GM20000 (cell line): ENCODE results near the gene CAMSAP3.

ENCODE experiments used
- DNase-seq: peaks from one replicate; pipeline ENCODE4 v3.0.0; 2012; ENCODE audit warnings: low spot score
- CTCF ChIP-seq: IDR thresholded peaks from 2 replicates; pipeline ENCODE4 v1.5.1; 2012; ENCODE audit warnings: mild to moderate bottlenecking, control low read depth; ENCODE audit errors: extremely low read depth, missing control alignments

The CAMSAP3 gene

GRCh38 chr19:7641290-7642276 is 45.9 kb downstream of the CAMSAP3 start:
- DNase-seq, result no peak
- TF ChIP-seq CTCF, result no peak

GRCh38 chr19:7642295-7643030 is 46.8 kb downstream of the CAMSAP3 start:
- DNase-seq, result no peak
- TF ChIP-seq CTCF, result no peak

- no peak for DNase-seq
- no peak for TF ChIP-seq CTCF
Measured at GRCh38 chr19:7643031-7643415, 47.4 kb downstream of the CAMSAP3 start.

- peak; percentile 57 for DNase-seq
Measured at GRCh38 chr19:7643629-7644549, 48.2 kb downstream of the CAMSAP3 start.

- no peak for TF ChIP-seq CTCF
- DNase-seq, result no peak
Measured at GRCh38 chr19:7644550-7644877, 48.9 kb downstream of the CAMSAP3 start.

GRCh38 chr19:7645163-7645562 is 49.5 kb downstream of the CAMSAP3 start:
- no peak for DNase-seq
- TF ChIP-seq CTCF, result no peak

GRCh38 chr19:7645656-7646425 is 50.2 kb downstream of the CAMSAP3 start:
- TF ChIP-seq CTCF, result no peak
- DNase-seq, result no peak
